ENCODE results near the gene TWIST2. TPM values are rescaled to one million over a fixed set of nuclear protein-coding genes. Genes with fewer than 3 reads are reported as not detected.

TWIST2 gene
- total RNA-seq, 4 donors from 2014 or later, result 10.4 to 30.1 (median 20.8) TPM

GRCh38 chr2:238915196-238915595 lies 67.3 kb downstream of the TWIST2 start:
- no peaks in the 10 kb centered on the region for H3K9me3 ChIP-seq
- no peak overlapping the region for H3K27ac ChIP-seq
- H3K4me1 ChIP-seq, result no peaks in the 10 kb centered on the region
- TF ChIP-seq, protein P1, sequence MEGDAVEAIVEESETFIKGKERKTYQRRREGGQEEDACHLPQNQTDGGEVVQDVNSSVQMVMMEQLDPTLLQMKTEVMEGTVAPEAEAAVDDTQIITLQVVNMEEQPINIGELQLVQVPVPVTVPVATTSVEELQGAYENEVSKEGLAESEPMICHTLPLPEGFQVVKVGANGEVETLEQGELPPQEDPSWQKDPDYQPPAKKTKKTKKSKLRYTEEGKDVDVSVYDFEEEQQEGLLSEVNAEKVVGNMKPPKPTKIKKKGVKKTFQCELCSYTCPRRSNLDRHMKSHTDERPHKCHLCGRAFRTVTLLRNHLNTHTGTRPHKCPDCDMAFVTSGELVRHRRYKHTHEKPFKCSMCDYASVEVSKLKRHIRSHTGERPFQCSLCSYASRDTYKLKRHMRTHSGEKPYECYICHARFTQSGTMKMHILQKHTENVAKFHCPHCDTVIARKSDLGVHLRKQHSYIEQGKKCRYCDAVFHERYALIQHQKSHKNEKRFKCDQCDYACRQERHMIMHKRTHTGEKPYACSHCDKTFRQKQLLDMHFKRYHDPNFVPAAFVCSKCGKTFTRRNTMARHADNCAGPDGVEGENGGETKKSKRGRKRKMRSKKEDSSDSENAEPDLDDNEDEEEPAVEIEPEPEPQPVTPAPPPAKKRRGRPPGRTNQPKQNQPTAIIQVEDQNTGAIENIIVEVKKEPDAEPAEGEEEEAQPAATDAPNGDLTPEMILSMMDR (IDR thresholded peaks at IDR 0.05), result no peak
- no peaks in the 10 kb centered on the region for H3K27me3 ChIP-seq
- no peak for DNase-seq
- no peak overlapping the region for H3K4me3 ChIP-seq (replicated peaks in 1 of 3)
- WGBS, 2 donors, result 85 to 90% methylated on average over 9 of the region's 9 CpGs
- intact Hi-C loops (cut with DNase I), result no loop called here
- no peaks in the 10 kb centered on the region for H3K36me3 ChIP-seq

DNA sequence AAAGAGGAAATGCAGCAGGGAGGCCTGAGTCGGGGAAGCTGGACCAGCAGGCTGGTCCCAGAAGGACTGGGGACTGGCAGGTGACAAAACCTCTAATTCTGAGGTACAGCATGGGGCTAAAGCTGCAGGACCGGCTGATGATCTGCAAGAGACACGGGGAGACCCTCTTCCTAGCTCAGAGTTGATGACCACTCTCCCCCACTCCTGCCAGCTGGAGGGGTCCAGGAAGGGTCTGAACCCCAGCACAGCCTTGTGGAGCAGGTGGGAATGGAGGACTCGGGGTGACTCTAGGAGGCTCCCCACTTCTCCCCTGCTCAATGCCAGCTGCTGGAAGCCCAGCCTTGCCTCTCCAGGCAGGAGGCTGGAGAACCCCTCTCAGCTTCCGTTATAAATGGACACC lies 67.7 kb downstream of the TWIST2 start:
- no peaks in the 10 kb centered on the region for H3K27me3 ChIP-seq
- TF ChIP-seq, protein P1 (IDR thresholded peaks at IDR 0.05), result no peak
- TF ChIP-seq POLR2A (IDR thresholded peaks at IDR 0.05), result no peak
- H3K4me3 ChIP-seq (replicated peaks in 1 of 3), result no peak overlapping the region
- 84 to 91% methylated on average over 5 of the region's 5 CpGs for WGBS, 2 donors
- H3K9me3 ChIP-seq, result no peaks in the 10 kb centered on the region
- no peaks in the 10 kb centered on the region for H3K36me3 ChIP-seq
- H3K4me1 ChIP-seq, result no peaks in the 10 kb centered on the region
- intact Hi-C loops (cut with DNase I), result no loop called here
- H3K27ac ChIP-seq, result no peak overlapping the region
- no peak for DNase-seq

GRCh38 chr2:238916176-238916874 lies 68.4 kb downstream of the TWIST2 start:
- TF ChIP-seq, protein P1 (IDR thresholded peaks at IDR 0.05), result no peak
- TF ChIP-seq POLR2A (IDR thresholded peaks at IDR 0.05), result no peak
- Histone ChIP-seq H3K27me3 (no peaks in the 10 kb centered on the region), H3K36me3 (no peaks in the 10 kb centered on the region), H3K4me1 (no peaks in the 10 kb centered on the region), H3K9me3 (no peaks in the 10 kb centered on the region), H3K27ac (no peak overlapping the region), H3K4me3 (replicated peaks in 1 of 3) (no peak overlapping the region)
- DNase-seq, result no peak
- intact Hi-C loops (cut with DNase I), result no loop called here
- WGBS, 2 donors, result 76 to 83% methylated on average over 14 to 15 of the region's 16 CpGs

- intact Hi-C loops (cut with DNase I), result no loop called here
- Histone ChIP-seq H3K36me3 (no peaks in the 10 kb centered on the region), H3K9me3 (no peaks in the 10 kb centered on the region), H3K27me3 (no peaks in the 10 kb centered on the region), H3K27ac (no peak overlapping the region), H3K4me1 (no peaks in the 10 kb centered on the region), H3K4me3 (replicated peaks in 1 of 3) (no peak overlapping the region)
- DNase-seq, result no peak
- WGBS, 2 donors, result 87% methylated on average over 8 to 10 of the region's 14 CpGs
- TF ChIP-seq, protein P1 (IDR thresholded peaks at IDR 0.05), result no peak
- TF ChIP-seq POLR2A (IDR thresholded peaks at IDR 0.05), result no peak
Measured at GRCh38 chr2:238916875-238917590, 69.1 kb downstream of the TWIST2 start.

DNA sequence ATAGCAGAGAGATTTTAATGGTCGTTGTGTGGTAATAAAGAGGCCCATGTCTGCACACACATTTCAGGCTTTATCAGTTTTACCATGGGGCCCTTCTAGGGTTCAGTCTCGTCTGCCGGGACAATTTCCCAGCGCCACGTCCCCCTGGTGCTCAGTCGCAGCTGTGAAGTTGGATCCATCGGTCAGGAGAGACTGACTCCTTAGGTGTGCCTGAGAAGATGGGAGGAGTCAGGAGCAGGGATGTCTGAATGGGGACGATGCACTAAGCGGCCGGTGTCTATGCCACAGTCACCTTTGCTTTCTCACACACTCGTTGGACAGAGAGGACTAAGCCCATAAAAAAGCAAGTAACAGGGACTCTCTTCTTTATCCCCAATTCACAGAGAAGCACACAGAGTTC lies 71.4 kb downstream of the TWIST2 start:
- H3K36me3 ChIP-seq, result no peaks in the 10 kb centered on the region
- H3K9me3 ChIP-seq, result no peaks in the 10 kb centered on the region
- H3K27me3 ChIP-seq, result no peaks in the 10 kb centered on the region
- TF ChIP-seq, protein P1 (IDR thresholded peaks at IDR 0.05), result no peak
- TF ChIP-seq POLR2A (IDR thresholded peaks at IDR 0.05), result no peak
- H3K4me1 ChIP-seq, result no peaks in the 10 kb centered on the region
- intact Hi-C loops (cut with DNase I), result no loop called here
- WGBS, 2 donors, result 81 to 86% methylated on average over 11 of the region's 11 CpGs
- H3K4me3 ChIP-seq (replicated peaks in 1 of 3), result no peak overlapping the region
- no peak for DNase-seq
- no peak overlapping the region for H3K27ac ChIP-seq

Measured in thyroid gland (tissue), 4 donors.